HEK293 (cell line): ENCODE measurements around the gene LAD1.
A peak's percentile ranks its signal among the peaks of the same experiment; 100 is the strongest.

Experiments used
- CTCF ChIA-PET: fragments of 350-600 bp; formaldehyde crosslinking; extraction: SDS; loops from one replicate; lab custom pipeline; 2021; ENCODE audit warnings: antibody characterized with exemption; lab: Yijun Ruan, JAX
- POLR2A ChIA-PET: fragments of 300-600 bp; formaldehyde crosslinking; extraction: SDS; loops from one replicate; lab custom pipeline; 2020; ENCODE audit warnings: antibody characterized with exemption, inconsistent platforms; lab: Yijun Ruan, JAX
- H3K27ac ChIP-seq: fragments of 200-500 bp; sonication (Bioruptor generic); 2 replicates; pipeline ENCODE4 v1.5.1; 2014; ENCODE audit warnings: low read depth, low read length, control low read depth, inconsistent platforms; ENCODE audit errors: extremely low read depth
- H3K36me3 ChIP-seq, 2 experiments: fragments of 200-500 bp in 1 of 2; sonication (Bioruptor generic) in 1 of 2; 1 replicate in 1 of 2; 2 replicates in 1 of 2; pipeline ENCODE4 v1.5.1; 2014 to 2017; ENCODE audit warnings: inconsistent platforms in 2 of 2, low read length in 2 of 2; ENCODE audit not compliant: control insufficient read depth in 2 of 2, insufficient read depth in 1 of 2
- H3K4me1 ChIP-seq: fragments of 200-500 bp; sonication (Bioruptor generic); 2 replicates; pipeline ENCODE4 v1.5.1; 2014; ENCODE audit warnings: mild to moderate bottlenecking, low read length, inconsistent platforms; ENCODE audit not compliant: control insufficient read depth, insufficient read depth
- H3K4me3 ChIP-seq: 2 replicates; pipeline ENCODE4 v1.5.1; 2011; ENCODE audit warnings: low read depth, mild to moderate bottlenecking, control low read depth, low read length, moderate library complexity
- H3K9me3 ChIP-seq: fragments of 200-500 bp; sonication (Bioruptor generic); 2 replicates; pipeline ENCODE4 v1.5.1; 2014; ENCODE audit warnings: low read depth, low read length, inconsistent platforms; ENCODE audit not compliant: control insufficient read depth, insufficient read depth
- CTCF ChIP-seq: fragments of 450-650 bp; formaldehyde crosslinking; IDR thresholded peaks from 2 replicates; pipeline ENCODE4 v1.5.1; 2016; ENCODE audit warnings: missing biosample characterization, missing genetic modification characterization
- EGR2 ChIP-seq: fragments of 450-650 bp; formaldehyde crosslinking; IDR thresholded peaks from 2 replicates; pipeline ENCODE4 v1.5.1; 2016; ENCODE audit warnings: low read depth, missing biosample characterization, missing genetic modification characterization
- INSM2 ChIP-seq: fragments of 450-650 bp; formaldehyde crosslinking; IDR thresholded peaks from 2 replicates; pipeline ENCODE4 v1.5.1; 2016; ENCODE audit warnings: missing biosample characterization, missing genetic modification characterization
- PRDM6 ChIP-seq: fragments of 450-650 bp; formaldehyde crosslinking; IDR thresholded peaks from 2 replicates; pipeline ENCODE4 v1.5.1; 2017; ENCODE audit warnings: missing biosample characterization, missing genetic modification characterization
- TRIM28 ChIP-seq: IDR thresholded peaks from 2 replicates; pipeline ENCODE4 v1.6.1; 2011; ENCODE audit warnings: low read length, control low read depth, borderline replicate concordance
- TSHZ1 ChIP-seq: fragments of 450-650 bp; formaldehyde crosslinking; IDR thresholded peaks from 2 replicates; pipeline ENCODE4 v1.5.1; 2016; ENCODE audit warnings: missing biosample characterization, missing genetic modification characterization, borderline replicate concordance
- ZBTB11 ChIP-seq: fragments of 450-650 bp; formaldehyde crosslinking; conservative IDR thresholded peaks from 2 replicates; pipeline ENCODE4 v1.5.1; 2016; ENCODE audit warnings: low read depth, missing biosample characterization, missing genetic modification characterization
- ZFHX2 ChIP-seq: fragments of 450-650 bp; formaldehyde crosslinking; conservative IDR thresholded peaks from 2 replicates; pipeline ENCODE4 v1.5.1; 2016; ENCODE audit warnings: missing biosample characterization, missing genetic modification characterization
- ZNF114 ChIP-seq: fragments of 450-650 bp; formaldehyde crosslinking; IDR thresholded peaks from 2 replicates; pipeline ENCODE4 v1.5.0; 2017; ENCODE audit warnings: missing biosample characterization, missing genetic modification characterization
- ZNF133 ChIP-seq: fragments of 450-650 bp; formaldehyde crosslinking; IDR thresholded peaks from 2 replicates; pipeline ENCODE4 v1.5.1; 2016; ENCODE audit warnings: missing biosample characterization, missing genetic modification characterization
- ZNF311 ChIP-seq: fragments of 450-650 bp; formaldehyde crosslinking; IDR thresholded peaks from 2 replicates; pipeline ENCODE4 v1.5.1; 2017; ENCODE audit warnings: missing biosample characterization, missing genetic modification characterization, borderline replicate concordance
- ZNF354C ChIP-seq: fragments of 450-650 bp; formaldehyde crosslinking; IDR thresholded peaks from 2 replicates; pipeline ENCODE4 v1.5.1; 2016; ENCODE audit warnings: missing biosample characterization, missing genetic modification characterization, low read depth, borderline replicate concordance
- ZNF660 ChIP-seq: fragments of 450-650 bp; IDR thresholded peaks from 2 replicates; pipeline ENCODE4 v1.5.1; 2018; ENCODE audit warnings: missing biosample characterization, mild to moderate bottlenecking, missing genetic modification characterization
- ZNF830 ChIP-seq: fragments of 450-650 bp; IDR thresholded peaks from 2 replicates; pipeline ENCODE4 v1.5.0; 2018; ENCODE audit warnings: missing biosample characterization, missing genetic modification characterization, low read depth, mild to moderate bottlenecking, moderate library complexity
- ZSCAN5A ChIP-seq: fragments of 450-650 bp; formaldehyde crosslinking; IDR thresholded peaks from 2 replicates; pipeline ENCODE4 v1.5.1; 2016; ENCODE audit warnings: missing biosample characterization, missing genetic modification characterization

Gene LAD1

GRCh38 chr1:201365251-201365650 is 33.9 kb downstream of the LAD1 start:
- no peaks in the 10 kb centered on the region for H3K4me1 ChIP-seq
- CTCF ChIA-PET: interaction anchor here (0.8 to 8.3 kb wide), 6 partner anchors 8 to 113 kb away, joined by 3 to 145 read pairs (median 4); no protein-coding TSS in a partner anchor

GRCh38 chr1:201364808-201365105 is 34.4 kb downstream of the LAD1 start:
- POLR2A ChIA-PET: interaction anchor here (0.6 kb wide), 1 partner anchor 618 kb away, joined by 4 read pairs; no protein-coding TSS in a partner anchor
- TF ChIP-seq ZSCAN5A (tag by site-specific recombination) (no peak), ZNF114 (no peak), ZNF830 (tag by site-specific recombination) (no peak), ZNF660 (no peak), TRIM28 (no peak), ZNF354C (no peak), ZNF133 (tag by site-specific recombination) (no peak), CTCF (no peak), ZBTB11 (tag by site-specific recombination) (no peak), ZFHX2 (peak; percentile 75), EGR2 (tag by site-specific recombination) (peak; percentile 93), ZNF311 (tag by site-specific recombination) (no peak), PRDM6 (tag by site-specific recombination) (no peak)

More at GRCh38 chr1:201365251-201365650, 33.9 kb downstream of the LAD1 start:
- POLR2A ChIA-PET: no interaction called here
- H3K4me3 ChIP-seq: no peak overlapping the region
- no peak overlapping the region for H3K27ac ChIP-seq
- no peaks in the 10 kb centered on the region for H3K36me3 ChIP-seq
- H3K9me3 ChIP-seq: no peaks in the 10 kb centered on the region
- TF ChIP-seq TSHZ1 (tag by site-specific recombination): no peak
- no peak for TF ChIP-seq INSM2 (tag by site-specific recombination)

More at GRCh38 chr1:201364808-201365105, 34.4 kb downstream of the LAD1 start:
- Histone ChIP-seq H3K27ac (no peak overlapping the region), H3K4me1 (no peaks in the 10 kb centered on the region), H3K9me3 (no peaks in the 10 kb centered on the region), H3K4me3 (no peak overlapping the region), H3K36me3 (no peaks in the 10 kb centered on the region)
- CTCF ChIA-PET: interaction anchor here (0.8 to 8.3 kb wide), 4 partner anchors 8 to 112 kb away, joined by 3 to 145 read pairs (median 37); no protein-coding TSS in a partner anchor
